Activated CD4-positive, alpha-beta T cell treated with anti-CD3 and anti-CD28 coated beads for 48 hours (primary cell): Measurements from ENCODE around the gene FZD2.
"Not testable (repeated sequence)": the region's sequence is repeated elsewhere in the genome, so short reads cannot be mapped to it uniquely, and the experiment has no call there.

Experiments used
- DNase-seq: peaks from one replicate; pipeline ENCODE4 v3.0.0-alpha.2; 2020

Gene FZD2

DNA sequence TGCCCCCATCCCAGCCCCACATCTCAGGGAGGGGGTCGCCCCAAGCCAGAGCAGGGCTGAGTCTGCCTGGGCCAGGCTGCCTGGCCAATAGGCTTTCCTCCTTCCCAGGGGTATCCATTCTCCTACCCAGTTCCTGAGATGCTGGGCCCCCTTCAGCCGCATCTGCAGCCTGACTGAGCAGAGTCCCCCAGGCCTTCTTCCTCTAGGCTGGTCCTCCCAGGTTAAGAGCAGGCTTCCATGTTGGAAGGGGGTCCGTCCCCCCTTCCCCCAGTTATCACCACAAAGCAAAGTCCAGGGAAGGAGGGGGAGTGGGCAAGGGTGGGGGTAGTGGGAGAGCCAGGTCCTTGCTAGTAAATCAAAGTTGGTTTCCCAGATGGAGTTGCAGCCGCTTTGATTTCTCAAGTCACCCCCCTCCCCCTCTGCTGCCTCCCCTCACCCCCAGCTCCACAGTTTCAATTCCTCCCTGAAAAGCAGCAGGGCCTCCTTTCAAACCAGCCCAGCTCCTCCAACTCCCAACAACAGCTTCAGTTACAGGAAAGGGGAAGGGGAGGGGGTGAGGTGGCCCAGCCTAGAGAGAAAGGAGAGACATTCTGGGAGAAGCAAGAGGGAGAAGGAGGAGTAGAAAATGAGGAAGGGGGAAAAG is 9.5 kb upstream of the FZD2 start:
- DNase-seq = no peak

DNA sequence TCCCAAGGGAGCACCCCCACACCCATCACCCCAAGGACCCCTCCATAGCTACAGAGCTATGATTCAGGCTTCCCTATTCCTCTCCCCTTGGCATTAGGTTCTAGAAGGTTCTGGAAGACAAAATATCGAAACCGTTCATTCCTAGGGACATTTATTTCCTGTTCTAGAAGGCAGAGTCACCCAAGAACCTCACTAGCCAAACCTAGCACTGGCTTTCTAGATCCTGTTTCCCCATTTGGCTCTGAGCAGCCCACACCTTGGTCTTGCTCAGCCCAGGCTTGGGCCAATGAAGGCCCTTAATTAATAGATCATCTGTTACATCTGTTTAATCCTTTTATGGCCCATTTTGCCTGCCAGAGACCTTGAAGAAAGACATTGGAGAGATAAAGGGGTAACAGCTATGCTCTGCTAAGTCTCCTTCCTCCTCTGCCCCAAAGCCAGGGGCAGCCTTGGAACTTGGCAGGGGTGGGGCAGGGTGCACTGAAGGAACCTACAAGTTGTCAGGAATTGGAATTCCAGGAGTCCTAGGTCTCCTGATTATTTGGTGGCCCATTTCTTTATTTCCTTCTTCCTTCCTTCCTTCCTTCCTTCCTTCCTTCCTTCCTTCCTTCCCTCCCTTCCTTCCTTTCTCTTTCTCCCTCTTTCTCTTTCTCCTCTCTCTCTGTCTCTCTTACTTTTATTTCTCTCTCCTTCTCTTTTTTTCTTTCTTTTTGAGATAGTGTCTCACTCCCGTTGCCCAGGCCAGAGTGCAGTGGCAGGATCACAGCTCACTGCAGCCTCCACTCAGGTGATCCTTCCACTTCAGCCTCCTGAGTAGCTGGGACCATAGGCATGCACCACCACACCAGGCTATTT is 8.7 kb upstream of the FZD2 start:
- DNase-seq = no peak

DNA sequence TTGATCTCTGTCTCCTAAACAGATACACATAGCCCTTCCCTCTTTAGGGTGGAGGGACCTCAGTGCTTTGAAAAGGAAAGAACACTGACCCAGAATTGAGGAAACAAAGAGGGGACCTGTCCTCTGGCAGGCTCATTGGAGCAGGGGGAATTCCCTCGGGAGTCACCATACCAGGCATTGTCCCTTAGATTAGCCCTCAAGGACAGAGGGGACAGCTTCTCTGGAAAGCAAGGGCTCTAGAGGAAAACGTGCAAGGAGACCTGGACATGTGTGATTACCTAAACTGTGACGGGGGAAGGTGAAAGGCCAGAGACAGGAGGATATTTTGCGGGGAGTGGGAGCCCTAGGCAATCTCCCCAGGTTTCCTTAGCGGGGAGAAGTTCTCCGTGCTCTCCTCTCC is 7.6 kb upstream of the FZD2 start:
- no peak for DNase-seq

- DNase-seq = no peak
These were observed 4.9 kb upstream of the FZD2 start for GRCh38 chr17:44552361-44552760.

DNA sequence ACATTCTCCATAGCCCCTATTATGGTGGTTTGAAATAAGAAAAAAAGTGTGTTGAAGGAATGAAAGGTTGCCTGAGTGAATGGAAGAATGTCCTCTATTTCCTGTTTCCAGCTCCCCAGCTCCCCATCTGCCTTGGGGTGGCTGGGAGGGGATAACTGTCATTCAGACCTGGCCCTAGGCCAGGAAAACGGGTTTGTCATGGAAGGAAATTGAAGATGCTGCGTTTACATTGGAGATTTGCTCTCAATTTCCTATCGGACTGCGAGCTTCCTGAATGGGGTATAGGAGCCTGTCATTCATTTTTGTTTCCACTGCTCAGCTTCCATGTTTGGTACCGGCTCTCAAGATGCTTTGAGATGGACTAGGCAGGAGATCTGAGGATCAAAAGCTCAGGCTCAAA is 2.2 kb upstream of the FZD2 start:
- DNase-seq = no peak

- DNase-seq = peak; percentile 8
These were observed 985 bp upstream of the FZD2 start for GRCh38 chr17:44556166-44556831.

- peak; percentile 57 for DNase-seq
These were observed 484 bp downstream of the FZD2 start for GRCh38 chr17:44557651-44558285.

DNA sequence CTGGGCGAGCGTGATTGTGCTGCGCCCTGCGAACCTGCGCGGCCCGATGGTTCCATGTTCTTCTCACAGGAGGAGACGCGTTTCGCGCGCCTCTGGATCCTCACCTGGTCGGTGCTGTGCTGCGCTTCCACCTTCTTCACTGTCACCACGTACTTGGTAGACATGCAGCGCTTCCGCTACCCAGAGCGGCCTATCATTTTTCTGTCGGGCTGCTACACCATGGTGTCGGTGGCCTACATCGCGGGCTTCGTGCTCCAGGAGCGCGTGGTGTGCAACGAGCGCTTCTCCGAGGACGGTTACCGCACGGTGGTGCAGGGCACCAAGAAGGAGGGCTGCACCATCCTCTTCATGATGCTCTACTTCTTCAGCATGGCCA is 1.0 kb downstream of the FZD2 start:
- peak; percentile 9 for DNase-seq

DNA sequence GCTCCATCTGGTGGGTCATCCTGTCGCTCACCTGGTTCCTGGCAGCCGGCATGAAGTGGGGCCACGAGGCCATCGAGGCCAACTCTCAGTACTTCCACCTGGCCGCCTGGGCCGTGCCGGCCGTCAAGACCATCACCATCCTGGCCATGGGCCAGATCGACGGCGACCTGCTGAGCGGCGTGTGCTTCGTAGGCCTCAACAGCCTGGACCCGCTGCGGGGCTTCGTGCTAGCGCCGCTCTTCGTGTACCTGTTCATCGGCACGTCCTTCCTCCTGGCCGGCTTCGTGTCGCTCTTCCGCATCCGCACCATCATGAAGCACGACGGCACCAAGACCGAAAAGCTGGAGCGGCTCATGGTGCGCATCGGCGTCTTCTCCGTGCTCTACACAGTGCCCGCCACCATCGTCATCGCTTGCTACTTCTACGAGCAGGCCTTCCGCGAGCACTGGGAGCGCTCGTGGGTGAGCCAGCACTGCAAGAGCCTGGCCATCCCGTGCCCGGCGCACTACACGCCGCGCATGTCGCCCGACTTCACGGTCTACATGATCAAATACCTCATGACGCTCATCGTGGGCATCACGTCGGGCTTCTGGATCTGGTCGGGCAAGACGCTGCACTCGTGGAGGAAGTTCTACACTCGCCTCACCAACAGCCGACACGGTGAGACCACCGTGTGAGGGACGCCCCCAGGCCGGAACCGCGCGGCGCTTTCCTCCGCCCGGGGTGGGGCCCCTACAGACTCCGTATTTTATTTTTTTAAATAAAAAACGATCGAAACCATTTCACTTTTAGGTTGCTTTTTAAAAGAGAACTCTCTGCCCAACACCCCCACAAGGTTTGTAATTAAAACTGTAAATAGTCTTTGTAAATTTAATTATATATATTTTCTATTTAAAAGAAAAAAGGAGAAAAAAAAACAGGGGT is 1.7 kb downstream of the FZD2 start:
- DNase-seq = peak; percentile 3

- DNase-seq = no peak
These were observed 2.6 kb downstream of the FZD2 start for GRCh38 chr17:44559634-44560554.

GRCh38 chr17:44561237-44561623 is 3.9 kb downstream of the FZD2 start:
- no peak for DNase-seq

- DNase-seq = no peak
These were observed 7.1 kb downstream of the FZD2 start for GRCh38 chr17:44564429-44564828.

GRCh38 chr17:44565866-44566443 is 8.7 kb downstream of the FZD2 start:
- peak; percentile 28 for DNase-seq

- DNase-seq = not testable (repeated sequence)
These were observed 11.1 kb downstream of the FZD2 start for GRCh38 chr17:44568311-44568944.

DNA sequence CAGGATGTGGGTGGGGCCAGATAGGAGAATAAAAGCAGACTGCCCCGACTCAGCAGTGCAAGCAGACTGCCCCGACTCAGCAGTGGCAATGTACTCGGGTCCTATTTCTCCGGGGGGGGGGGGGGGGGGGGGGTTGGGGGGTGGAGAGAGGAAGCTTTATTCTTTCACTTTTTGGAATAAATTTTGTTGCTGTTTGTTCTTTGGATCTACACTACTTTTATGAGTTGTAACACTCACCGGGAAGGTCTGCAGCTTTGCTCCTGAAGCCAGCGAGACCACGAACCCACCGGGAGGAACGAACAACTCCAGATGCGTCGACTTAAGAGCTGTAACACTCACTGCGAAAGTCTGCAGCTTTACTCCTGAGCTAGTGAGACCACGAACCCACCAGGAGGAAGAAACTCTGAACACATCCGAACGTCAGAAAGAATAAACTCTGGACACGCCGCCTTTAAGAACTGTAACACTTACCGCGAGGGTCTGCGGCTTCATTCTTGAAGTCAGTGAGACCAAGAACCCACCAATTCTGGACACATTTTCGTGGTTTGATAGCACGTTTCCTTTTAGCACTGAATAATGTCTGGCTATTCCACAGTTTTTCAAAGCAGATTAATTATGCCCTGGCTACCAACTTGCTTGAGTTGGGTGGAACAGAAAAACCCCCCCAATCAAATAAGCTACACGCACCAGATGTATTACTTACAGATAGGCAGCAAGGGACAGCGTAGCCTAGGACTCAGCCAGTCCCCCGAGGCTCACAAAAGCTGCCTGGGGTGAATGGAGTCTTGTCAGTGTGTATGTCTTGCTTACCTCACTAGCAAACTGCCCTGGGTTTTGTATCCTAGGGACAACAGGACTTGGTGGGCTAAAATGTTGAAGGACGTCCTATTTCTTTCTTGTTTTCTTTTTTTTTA is 11.9 kb downstream of the FZD2 start:
- peak; percentile 43 for DNase-seq

GRCh38 chr17:44572801-44573200 is 15.5 kb downstream of the FZD2 start:
- DNase-seq = no peak

DNA sequence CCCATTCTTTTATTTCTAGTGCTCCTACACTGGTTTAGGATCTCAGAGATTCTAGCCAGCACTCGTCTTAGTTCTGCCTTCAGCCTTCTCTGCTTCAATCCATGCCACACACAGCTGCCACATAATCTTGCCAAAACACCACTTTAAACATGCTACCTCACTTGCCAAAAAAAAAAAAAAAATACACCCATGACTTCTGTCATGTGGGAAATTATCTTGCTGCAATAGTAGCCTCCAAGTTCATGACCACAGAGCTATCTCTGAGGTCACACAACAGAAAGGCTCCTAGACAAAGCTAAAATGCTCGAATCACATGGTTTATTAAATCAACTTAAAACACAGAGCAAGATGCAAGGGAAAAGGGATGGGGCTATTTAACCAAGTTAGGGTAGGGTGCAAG is 18.1 kb downstream of the FZD2 start:
- no peak for DNase-seq

DNA sequence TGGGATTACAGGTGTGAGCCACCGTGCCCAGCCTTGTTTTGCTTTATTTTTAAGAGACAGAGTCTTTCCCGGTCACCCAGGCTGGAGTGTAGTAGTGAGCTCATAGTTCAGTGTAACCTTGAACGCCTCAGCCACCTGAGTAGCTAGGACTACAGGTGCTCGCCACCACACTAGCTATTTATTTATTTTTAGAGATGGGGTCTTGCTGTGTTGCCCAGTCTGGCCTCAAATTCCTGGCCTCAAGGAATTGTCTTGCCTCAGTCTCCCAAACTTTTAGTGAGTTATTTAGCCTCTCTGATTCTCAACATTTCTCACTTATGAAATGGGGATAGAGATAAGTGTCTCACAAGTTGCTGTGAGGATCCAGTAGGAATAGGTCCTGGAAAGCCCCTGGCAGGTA is 21.7 kb downstream of the FZD2 start:
- no peak for DNase-seq

- peak; percentile 15 for DNase-seq
These were observed 24.6 kb downstream of the FZD2 start for GRCh38 chr17:44581868-44582267.
